Neural crest cell (in vitro differentiated cells): Measurements from ENCODE around the gene CFAP58. TPM values are rescaled to one million over a fixed set of nuclear protein-coding genes. Genes with fewer than 3 reads are reported as not detected.
"Not testable (repeated sequence)": the region's sequence is repeated elsewhere in the genome, so short reads cannot be mapped to it uniquely, and the experiment has no call there.

ENCODE experiments used
- DNase-seq: peaks from one replicate; pipeline ENCODE4 v3.0.0; 2021; ENCODE audit warnings: low read depth, mixed read lengths, low spot score
- H3K27ac Mint-ChIP-seq: one replicate; pipeline ENCODE4 v1.8.0; 2021; ENCODE audit warnings: mild to moderate bottlenecking, mixed read lengths; ENCODE audit not compliant: unreplicated experiment
- H3K27me3 Mint-ChIP-seq: 2 replicates; pipeline ENCODE4 v1.8.0; 2021; ENCODE audit warnings: low read depth, mild to moderate bottlenecking, mixed read lengths
- H3K36me3 Mint-ChIP-seq: 2 replicates; pipeline ENCODE4 v1.8.0; 2021; ENCODE audit warnings: low read depth, mild to moderate bottlenecking, mixed read lengths
- H3K4me1 Mint-ChIP-seq: 2 replicates; pipeline ENCODE4 v1.8.0; 2021; ENCODE audit warnings: mixed read lengths
- H3K4me3 Mint-ChIP-seq: one replicate; pipeline ENCODE4 v1.8.0; 2021; ENCODE audit warnings: mild to moderate bottlenecking, mixed read lengths
- H3K9me3 Mint-ChIP-seq: 2 replicates; pipeline ENCODE4 v1.8.0; 2021; ENCODE audit warnings: mixed read lengths
- total RNA-seq: library from RNA; stranded (reverse); gene quantifications from 2 replicates; pipeline ENCODE4 v1.2.1, GENCODE V29; 2021
- TF ChIP-seq, protein P1 (sequence below): fragments of 200-600 bp; sonication (generic); conservative IDR thresholded peaks from 2 replicates; pipeline ENCODE4 v1.5.0; 2021; ENCODE audit warnings: antibody characterized with exemption, mild to moderate bottlenecking

The CFAP58 gene
- total RNA-seq, 1 donor from 2014 or later: 0.44 TPM

DNA sequence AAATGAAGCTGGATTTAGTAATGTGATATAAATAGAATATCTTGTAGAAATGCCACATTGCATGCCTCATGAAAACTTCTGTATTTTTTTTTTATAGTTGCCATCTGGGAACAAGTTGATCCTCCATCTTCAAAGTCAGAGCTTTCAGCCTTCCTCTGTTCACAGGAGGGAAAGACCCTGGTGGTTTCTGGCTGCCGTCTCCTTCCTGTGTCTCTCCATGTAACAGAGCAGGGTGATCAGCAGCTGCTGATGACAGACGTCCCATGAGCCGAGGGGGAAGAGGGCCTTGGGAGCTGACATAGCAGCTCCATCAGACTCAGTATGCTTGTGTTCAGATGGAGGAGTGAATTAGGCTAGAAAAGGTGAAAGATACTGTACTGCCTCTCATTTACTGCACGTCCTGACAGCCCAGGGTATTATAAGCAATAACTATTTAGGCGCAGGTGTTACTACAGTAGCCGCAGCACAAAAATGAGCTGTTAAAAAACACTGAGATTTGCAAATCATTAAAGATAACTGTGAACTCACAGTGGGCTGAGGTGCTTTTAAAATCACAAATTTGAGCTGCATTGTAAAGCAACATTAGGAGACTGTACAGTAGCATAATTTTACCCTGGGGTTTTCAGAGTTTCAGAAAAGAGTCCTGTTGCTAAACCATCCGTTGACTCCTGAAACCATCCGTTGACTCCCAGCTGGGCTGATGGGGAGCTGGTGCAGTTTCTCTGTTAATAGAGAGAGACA lies 103.3 kb downstream of the CFAP58 start:
- DNase-seq: no peak
- Mint-ChIP-seq H3K36me3 (no peaks in the 10 kb centered on the region), H3K27me3 (peaks cover 8% of the 10 kb centered on the region), H3K27ac (no peak overlapping the region), H3K4me1 (no peaks in the 10 kb centered on the region), H3K9me3 (peaks cover 9% of the 10 kb centered on the region), H3K4me3 (no peak overlapping the region)
- TF ChIP-seq, protein P1, sequence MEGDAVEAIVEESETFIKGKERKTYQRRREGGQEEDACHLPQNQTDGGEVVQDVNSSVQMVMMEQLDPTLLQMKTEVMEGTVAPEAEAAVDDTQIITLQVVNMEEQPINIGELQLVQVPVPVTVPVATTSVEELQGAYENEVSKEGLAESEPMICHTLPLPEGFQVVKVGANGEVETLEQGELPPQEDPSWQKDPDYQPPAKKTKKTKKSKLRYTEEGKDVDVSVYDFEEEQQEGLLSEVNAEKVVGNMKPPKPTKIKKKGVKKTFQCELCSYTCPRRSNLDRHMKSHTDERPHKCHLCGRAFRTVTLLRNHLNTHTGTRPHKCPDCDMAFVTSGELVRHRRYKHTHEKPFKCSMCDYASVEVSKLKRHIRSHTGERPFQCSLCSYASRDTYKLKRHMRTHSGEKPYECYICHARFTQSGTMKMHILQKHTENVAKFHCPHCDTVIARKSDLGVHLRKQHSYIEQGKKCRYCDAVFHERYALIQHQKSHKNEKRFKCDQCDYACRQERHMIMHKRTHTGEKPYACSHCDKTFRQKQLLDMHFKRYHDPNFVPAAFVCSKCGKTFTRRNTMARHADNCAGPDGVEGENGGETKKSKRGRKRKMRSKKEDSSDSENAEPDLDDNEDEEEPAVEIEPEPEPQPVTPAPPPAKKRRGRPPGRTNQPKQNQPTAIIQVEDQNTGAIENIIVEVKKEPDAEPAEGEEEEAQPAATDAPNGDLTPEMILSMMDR: no peak

DNA sequence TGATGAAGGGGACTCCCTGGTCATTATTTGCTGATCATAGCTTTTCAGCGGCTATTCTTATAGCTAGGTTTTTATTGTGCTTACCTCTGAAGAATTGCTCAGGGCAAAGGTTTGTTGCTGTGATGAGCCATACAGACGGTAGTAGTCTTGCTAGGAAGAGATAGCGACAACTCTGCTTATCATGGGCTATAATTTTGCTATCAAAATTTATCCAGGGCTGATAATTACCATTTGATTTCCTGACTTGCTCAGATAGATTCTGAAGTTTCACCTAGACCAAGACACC lies 103.9 kb downstream of the CFAP58 start:
- Mint-ChIP-seq H3K36me3 (no peaks in the 10 kb centered on the region), H3K27me3 (peaks cover 8% of the 10 kb centered on the region), H3K27ac (no peak overlapping the region), H3K4me1 (no peaks in the 10 kb centered on the region), H3K4me3 (no peak overlapping the region), H3K9me3 (peaks cover 11% of the 10 kb centered on the region)
- no peak for DNase-seq
- TF ChIP-seq, protein P1: no peak

DNA sequence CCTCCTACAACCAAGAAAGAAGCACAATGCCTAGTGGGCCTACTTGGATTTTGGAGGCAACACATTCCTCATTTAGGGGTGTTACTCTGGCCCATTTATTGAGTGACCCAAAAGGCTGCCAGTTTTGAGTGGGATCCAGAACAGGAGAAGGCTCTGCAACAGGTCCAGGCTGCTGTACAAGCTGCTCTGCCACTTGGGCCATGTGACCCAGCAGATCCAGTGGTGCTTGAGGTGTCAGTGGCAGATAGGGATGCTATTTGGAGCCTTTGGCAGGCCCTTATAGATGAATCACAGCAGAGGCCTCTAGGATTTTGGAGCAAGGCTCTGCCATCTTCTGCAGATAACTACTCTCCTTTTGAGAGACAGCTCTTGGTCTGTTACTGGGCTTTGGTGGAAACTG lies 111.9 kb downstream of the CFAP58 start:
- not testable (repeated sequence) for DNase-seq, H3K36me3 Mint-ChIP-seq, H3K27ac Mint-ChIP-seq, H3K4me1 Mint-ChIP-seq, H3K4me3 Mint-ChIP-seq, H3K27me3 Mint-ChIP-seq
- peaks cover 35% of the 10 kb centered on the region for H3K9me3 Mint-ChIP-seq

DNA sequence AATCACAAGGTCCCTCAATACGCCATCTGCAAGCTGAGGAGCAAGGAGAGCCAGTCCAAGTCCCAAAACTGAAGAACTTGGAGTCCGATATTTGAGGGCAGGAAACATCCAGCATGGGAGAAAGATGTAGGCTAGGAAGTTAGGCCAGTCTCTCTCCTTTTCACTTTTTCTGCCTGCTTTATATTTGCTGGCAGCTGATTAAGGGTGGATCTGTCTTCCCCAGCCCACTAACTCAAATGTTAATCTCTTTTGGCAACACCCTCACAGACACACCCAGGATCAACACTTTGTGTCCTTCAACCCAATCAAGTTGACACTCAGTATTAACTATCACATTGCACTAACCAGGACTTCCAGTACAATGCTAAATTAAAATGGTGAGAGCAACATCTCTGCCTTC lies 115.2 kb downstream of the CFAP58 start:
- H3K9me3 Mint-ChIP-seq: peaks cover 21% of the 10 kb centered on the region
- not testable (repeated sequence) for H3K4me1 Mint-ChIP-seq, H3K36me3 Mint-ChIP-seq, H3K4me3 Mint-ChIP-seq, DNase-seq, H3K27ac Mint-ChIP-seq, H3K27me3 Mint-ChIP-seq

DNA sequence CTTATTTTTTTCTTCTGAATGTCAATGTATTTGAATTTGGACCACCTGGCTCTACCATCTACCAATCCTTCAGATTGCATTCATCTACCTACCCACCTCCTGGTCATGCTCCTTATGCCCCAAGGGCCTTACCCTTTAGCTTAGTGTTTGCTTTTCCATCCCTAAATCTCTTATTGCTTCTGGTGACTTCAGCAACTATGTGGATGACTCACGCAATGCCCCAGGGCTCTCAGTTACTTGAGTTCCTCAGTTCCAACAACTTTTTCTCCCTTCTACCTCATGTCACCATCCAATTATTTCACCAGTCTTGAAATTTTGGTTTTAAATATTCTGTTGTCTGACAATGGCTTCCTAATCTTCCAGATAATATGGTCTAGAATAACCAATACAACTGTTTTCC lies 118.9 kb downstream of the CFAP58 start:
- TF ChIP-seq, protein P1: no peak
- Mint-ChIP-seq H3K4me1 (no peaks in the 10 kb centered on the region), H3K9me3 (peaks cover 8% of the 10 kb centered on the region), H3K27ac (no peak overlapping the region), H3K27me3 (no peaks in the 10 kb centered on the region), H3K4me3 (no peak overlapping the region), H3K36me3 (no peaks in the 10 kb centered on the region)
- no peak for DNase-seq

DNA sequence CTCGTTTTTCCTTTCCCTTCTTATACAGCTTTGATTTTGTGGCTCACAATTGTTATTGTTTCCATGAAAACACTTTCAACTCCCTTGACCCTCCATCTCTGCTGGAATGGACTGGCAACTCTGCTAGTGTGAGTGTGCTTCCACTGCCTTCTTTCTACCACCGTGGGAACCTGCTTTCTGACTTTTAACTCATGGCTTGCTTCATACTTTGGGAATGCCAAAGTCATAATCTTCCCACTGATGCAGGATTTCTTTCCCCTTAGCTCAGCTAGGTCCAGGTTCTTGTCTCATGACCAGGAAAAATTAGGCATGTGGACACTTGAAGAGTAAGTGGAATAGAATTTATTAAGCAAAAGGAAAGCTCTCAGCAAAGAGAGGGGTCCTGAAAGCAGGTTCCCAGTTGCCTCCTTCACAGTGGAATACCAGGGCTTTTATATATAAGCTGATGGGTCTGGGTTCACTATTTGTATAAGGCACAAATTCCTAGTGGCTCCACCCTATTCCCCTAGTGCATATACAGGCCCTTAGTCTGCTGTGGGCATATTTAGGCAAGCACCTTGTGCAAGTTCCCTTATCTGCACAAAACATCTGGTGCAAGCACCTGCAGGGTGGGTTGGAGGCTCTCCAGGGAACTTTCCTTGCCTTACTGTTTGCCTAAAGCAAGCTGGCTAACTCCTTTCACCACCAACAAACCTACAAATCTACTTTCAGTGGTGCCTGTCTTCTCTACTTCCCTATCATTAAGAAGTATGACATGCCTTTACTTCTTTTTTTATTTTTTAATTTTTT lies 119.5 kb downstream of the CFAP58 start:
- Mint-ChIP-seq H3K27ac (no peak overlapping the region), H3K36me3 (no peaks in the 10 kb centered on the region), H3K27me3 (no peaks in the 10 kb centered on the region), H3K9me3 (peaks cover 8% of the 10 kb centered on the region), H3K4me1 (no peaks in the 10 kb centered on the region), H3K4me3 (no peak overlapping the region)
- TF ChIP-seq, protein P1: no peak
- DNase-seq: no peak
